K562 (cell line): Measurements from ENCODE around the gene PHF12. TPM values are rescaled to one million over a fixed set of nuclear protein-coding genes. Genes with fewer than 3 reads are reported as not detected.

Experiments
- BRD4 ChIP-seq: fragments of 200-600 bp; sonication (generic); IDR thresholded peaks from 2 replicates; pipeline ENCODE4 v1.6.1; 2017; ENCODE audit warnings: inconsistent platforms
- CBFB ChIP-seq: sonication (generic); formaldehyde crosslinking; IDR thresholded peaks from 2 replicates; pipeline ENCODE4 v1.4.0; 2020; ENCODE audit warnings: mild to moderate bottlenecking, missing genetic modification reagents
- CHCHD3 ChIP-seq: fragments of 250-450 bp; sonication (Bioruptor Pico); IDR thresholded peaks from 2 replicates; pipeline ENCODE4 v2.1.2; 2022; ENCODE audit warnings: mild to moderate bottlenecking
- FOXK1 ChIP-seq: sonication (generic); formaldehyde crosslinking; IDR thresholded peaks from 2 replicates; pipeline ENCODE4 v1.8.0; 2022; ENCODE audit warnings: missing genetic modification reagents, mild to moderate bottlenecking, borderline replicate concordance
- KLF13 ChIP-seq: fragments of 450-650 bp; IDR thresholded peaks from 2 replicates; pipeline ENCODE4 v1.6.1; 2016; ENCODE audit warnings: missing genetic modification characterization, low read depth, mild to moderate bottlenecking, missing compliant biosample characterization, moderate library complexity, borderline replicate concordance
- MAZ ChIP-seq, 2 experiments: fragments of 450-650 bp in 1 of 2; sonication (generic) in 1 of 2; formaldehyde crosslinking; IDR thresholded peaks in 1 of 2; conservative IDR thresholded peaks in 1 of 2; 2 replicates each; pipeline versions ENCODE4 v1.4.0 to v1.5.0; 2020; ENCODE audit warnings: mild to moderate bottlenecking in 1 of 2, missing genetic modification reagents in 1 of 2
- NFYB ChIP-seq: IDR thresholded peaks from 2 replicates; pipeline ENCODE4 v1.6.1; 2011; ENCODE audit warnings: mild to moderate bottlenecking, moderate library complexity; ENCODE audit not compliant: insufficient read length; ENCODE audit errors: extremely low read depth
- NONO ChIP-seq, 2 experiments: fragments of 200-400 bp in 1 of 2; fragments of 450-650 bp in 1 of 2; formaldehyde crosslinking in 1 of 2; IDR thresholded peaks; 2 replicates each; pipeline ENCODE4 v1.6.1; 2017; ENCODE audit warnings: low read depth in 2 of 2, mild to moderate bottlenecking in 2 of 2, moderate library complexity in 2 of 2, low read length in 1 of 2
- PCBP1 ChIP-seq: fragments of 200-400 bp; formaldehyde crosslinking; IDR thresholded peaks from 2 replicates; pipeline ENCODE4 v1.6.1; 2018; ENCODE audit warnings: mild to moderate bottlenecking, low read depth, low read length; ENCODE audit not compliant: poor library complexity, severe bottlenecking
- POLR2A ChIP-seq: fragments of 450-650 bp; conservative IDR thresholded peaks from 2 replicates; pipeline ENCODE4 v1.6.1; 2016
- ZNF121 ChIP-seq: sonication (generic); formaldehyde crosslinking; conservative IDR thresholded peaks from 2 replicates; pipeline ENCODE4 v1.8.0; 2022; ENCODE audit warnings: missing genetic modification reagents
- ZNF75A ChIP-seq: fragments of 450-650 bp; formaldehyde crosslinking; IDR thresholded peaks from 2 replicates; pipeline ENCODE4 v1.4.0; 2020; ENCODE audit warnings: mild to moderate bottlenecking
- ZNF766 ChIP-seq: fragments of 200-800 bp; sonication (Bioruptor generic); conservative IDR thresholded peaks from 2 replicates; pipeline ENCODE4 v1.6.1; 2016; ENCODE audit warnings: missing genetic modification characterization, missing compliant biosample characterization
- polyA plus RNA-seq, 8 experiments: library from polyadenylated mRNA; depleted of rRNA in 4 of 8; stranded (reverse) in 5 of 8; unstranded in 3 of 8; fragments of >200 nt; fragmentation: Nextera tagmentation in 2 of 8; fragmentation: Illumina TruSeq in 1 of 8; extraction: Ambion mirVana in 2 of 8; extraction: Trizol in 1 of 8; gene quantifications; 2 replicates each; pipeline versions ENCODE4 v1.2.1 to v1.2.3, GENCODE V29; 2011 to 2014; ENCODE audit warnings: inconsistent platforms in 1 of 8, missing spikeins in 1 of 8
- total RNA-seq, 7 experiments: library from RNA; depleted of rRNA in 6 of 7; stranded (reverse); fragments of >200 nt in 6 of 7; fragmentation: Illumina TruSeq in 2 of 7; extraction: Trizol in 2 of 7; gene quantifications; 2 replicates each; pipeline versions ENCODE4 v1.2.1 to v1.2.3, GENCODE V29; 2011 to 2021; ENCODE audit warnings: low replicate concordance in 1 of 7
- TF ChIP-seq, protein P1 (sequence below): fragments of 250-450 bp; sonication (Bioruptor Pico); IDR thresholded peaks from 2 replicates; pipeline ENCODE4 v1.5.1; 2021; ENCODE audit warnings: mild to moderate bottlenecking
- TF ChIP-seq, protein P2 (sequence below): fragments of 150-350 bp; IDR thresholded peaks from 2 replicates; pipeline ENCODE4 v1.6.1; 2014; ENCODE audit warnings: low read depth, mild to moderate bottlenecking, low read length, borderline replicate concordance
- TF ChIP-seq, protein P3 (sequence below): IDR thresholded peaks from 2 replicates; pipeline ENCODE4 v1.6.1; 2011; ENCODE audit not compliant: insufficient read length; ENCODE audit errors: extremely low read depth
- TF ChIP-seq, protein P4 (sequence below), 2 experiments: IDR thresholded peaks in 1 of 2; conservative IDR thresholded peaks in 1 of 2; 2 replicates each; pipeline ENCODE4 v1.6.1; 2016; ENCODE audit warnings: low read depth in 2 of 2, mild to moderate bottlenecking in 1 of 2, missing compliant biosample characterization in 1 of 2, missing genetic modification characterization in 1 of 2, moderate library complexity in 1 of 2

PHF12 gene
- total and polyA plus RNA-seq, 9 of the 15 experiments (the other 6 are each of a cell fraction or from before 2014, with no cell fraction given) = 0.82 to 31.3 (median 13.5) TPM

DNA sequence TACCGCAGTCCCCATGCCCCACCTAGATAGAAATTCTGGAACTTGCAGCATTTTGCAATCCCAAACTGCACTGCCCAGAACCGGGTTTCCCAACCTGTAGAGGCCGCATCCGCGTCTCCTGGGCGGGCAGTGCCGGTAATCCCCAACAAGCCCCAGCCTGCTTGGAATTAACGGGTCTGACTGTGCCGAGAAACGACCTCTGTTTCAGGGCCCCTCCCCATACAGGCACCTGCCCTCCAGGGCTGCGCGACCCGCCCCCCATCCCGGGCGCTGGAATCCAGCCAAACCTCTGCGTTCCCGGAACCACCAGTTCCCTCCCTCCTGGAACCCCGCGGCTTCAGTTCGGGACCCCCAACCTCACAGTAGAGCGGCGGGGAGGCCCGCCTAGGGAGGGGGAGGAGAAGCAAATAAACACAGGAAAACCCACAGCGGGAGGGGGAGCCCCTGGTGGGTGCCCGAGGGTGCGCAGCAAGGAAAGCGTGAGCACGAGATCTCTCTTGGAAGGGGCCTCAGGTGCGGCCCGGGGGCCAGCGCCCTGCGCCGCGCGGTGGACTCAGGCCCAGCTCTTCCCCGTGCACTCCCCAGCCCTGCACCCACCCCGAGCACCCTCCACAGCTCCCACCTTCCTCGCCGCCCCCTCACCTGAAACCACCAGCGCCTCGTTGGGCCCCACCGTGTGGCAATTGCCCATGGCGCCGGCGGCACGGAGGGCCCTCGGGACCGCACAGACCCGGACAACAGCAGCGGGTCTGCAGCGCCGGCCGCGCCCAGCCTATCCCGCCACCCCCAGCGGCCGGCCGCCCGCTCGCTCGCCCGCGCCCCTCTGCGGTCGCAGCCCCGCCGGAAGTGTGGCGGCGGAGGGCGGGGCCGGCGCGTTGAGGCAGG, 54.2 kb downstream of the PHF12 start, which contains the start of gene FLOT2 (continued):
- TF ChIP-seq MAZ (CRISPR knock-in tag; conservative IDR thresholded peaks at IDR 0.05 in 1 of 2, IDR thresholded peaks at IDR 0.05 in 1 of 2) = peak; percentile 70 to 97
- TF ChIP-seq FOXK1 (CRISPR knock-in tag) = 0 out of 2 replicates have a peak, but pooled peaks have one; percentile 17
- peak; percentile 85 for TF ChIP-seq POLR2A
- no peak for TF ChIP-seq ZNF121 (CRISPR knock-in tag)
- no peak for TF ChIP-seq KLF13 (tag)
- TF ChIP-seq CHCHD3 (CRISPR knock-in tag) = no peak
- no peak for TF ChIP-seq ZNF75A (CRISPR knock-in tag)
- TF ChIP-seq, protein P1, sequence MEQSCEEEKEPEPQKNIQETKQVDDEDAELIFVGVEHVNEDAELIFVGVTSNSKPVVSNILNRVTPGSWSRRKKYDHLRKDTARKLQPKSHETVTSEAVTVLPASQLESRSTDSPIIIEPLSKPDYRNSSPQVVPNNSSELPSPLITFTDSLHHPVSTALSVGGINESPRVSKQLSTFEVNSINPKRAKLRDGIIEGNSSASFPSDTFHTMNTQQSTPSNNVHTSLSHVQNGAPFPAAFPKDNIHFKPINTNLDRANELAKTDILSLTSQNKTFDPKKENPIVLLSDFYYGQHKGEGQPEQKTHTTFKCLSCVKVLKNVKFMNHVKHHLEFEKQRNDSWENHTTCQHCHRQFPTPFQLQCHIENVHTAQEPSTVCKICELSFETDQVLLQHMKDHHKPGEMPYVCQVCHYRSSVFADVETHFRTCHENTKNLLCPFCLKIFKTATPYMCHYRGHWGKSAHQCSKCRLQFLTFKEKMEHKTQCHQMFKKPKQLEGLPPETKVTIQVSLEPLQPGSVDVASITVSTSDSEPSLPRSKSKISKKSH = peak; percentile 38; the same call in 1 of the 2 replicates
- TF ChIP-seq CBFB (CRISPR knock-in tag) = no peak
- TF ChIP-seq ZNF766 (CRISPR knock-in tag) = no peak
- TF ChIP-seq, protein P2, sequence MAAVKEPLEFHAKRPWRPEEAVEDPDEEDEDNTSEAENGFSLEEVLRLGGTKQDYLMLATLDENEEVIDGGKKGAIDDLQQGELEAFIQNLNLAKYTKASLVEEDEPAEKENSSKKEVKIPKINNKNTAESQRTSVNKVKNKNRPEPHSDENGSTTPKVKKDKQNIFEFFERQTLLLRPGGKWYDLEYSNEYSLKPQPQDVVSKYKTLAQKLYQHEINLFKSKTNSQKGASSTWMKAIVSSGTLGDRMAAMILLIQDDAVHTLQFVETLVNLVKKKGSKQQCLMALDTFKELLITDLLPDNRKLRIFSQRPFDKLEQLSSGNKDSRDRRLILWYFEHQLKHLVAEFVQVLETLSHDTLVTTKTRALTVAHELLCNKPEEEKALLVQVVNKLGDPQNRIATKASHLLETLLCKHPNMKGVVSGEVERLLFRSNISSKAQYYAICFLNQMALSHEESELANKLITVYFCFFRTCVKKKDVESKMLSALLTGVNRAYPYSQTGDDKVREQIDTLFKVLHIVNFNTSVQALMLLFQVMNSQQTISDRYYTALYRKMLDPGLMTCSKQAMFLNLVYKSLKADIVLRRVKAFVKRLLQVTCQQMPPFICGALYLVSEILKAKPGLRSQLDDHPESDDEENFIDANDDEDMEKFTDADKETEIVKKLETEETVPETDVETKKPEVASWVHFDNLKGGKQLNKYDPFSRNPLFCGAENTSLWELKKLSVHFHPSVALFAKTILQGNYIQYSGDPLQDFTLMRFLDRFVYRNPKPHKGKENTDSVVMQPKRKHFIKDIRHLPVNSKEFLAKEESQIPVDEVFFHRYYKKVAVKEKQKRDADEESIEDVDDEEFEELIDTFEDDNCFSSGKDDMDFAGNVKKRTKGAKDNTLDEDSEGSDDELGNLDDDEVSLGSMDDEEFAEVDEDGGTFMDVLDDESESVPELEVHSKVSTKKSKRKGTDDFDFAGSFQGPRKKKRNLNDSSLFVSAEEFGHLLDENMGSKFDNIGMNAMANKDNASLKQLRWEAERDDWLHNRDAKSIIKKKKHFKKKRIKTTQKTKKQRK = no peak
- TF ChIP-seq BRD4 = no peak
- TF ChIP-seq NONO (IDR thresholded peaks at IDR 0.05; ENCODE audit: low read depth in 2 of 2, low read length in 1 of 2) = peak; percentile 59 to 92; a peak in 3 of 4 replicates
- no peak for TF ChIP-seq NFYB
- peak; percentile 62 for TF ChIP-seq PCBP1
- TF ChIP-seq, protein P3, sequence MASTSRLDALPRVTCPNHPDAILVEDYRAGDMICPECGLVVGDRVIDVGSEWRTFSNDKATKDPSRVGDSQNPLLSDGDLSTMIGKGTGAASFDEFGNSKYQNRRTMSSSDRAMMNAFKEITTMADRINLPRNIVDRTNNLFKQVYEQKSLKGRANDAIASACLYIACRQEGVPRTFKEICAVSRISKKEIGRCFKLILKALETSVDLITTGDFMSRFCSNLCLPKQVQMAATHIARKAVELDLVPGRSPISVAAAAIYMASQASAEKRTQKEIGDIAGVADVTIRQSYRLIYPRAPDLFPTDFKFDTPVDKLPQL = no peak
- TF ChIP-seq, protein P4, sequence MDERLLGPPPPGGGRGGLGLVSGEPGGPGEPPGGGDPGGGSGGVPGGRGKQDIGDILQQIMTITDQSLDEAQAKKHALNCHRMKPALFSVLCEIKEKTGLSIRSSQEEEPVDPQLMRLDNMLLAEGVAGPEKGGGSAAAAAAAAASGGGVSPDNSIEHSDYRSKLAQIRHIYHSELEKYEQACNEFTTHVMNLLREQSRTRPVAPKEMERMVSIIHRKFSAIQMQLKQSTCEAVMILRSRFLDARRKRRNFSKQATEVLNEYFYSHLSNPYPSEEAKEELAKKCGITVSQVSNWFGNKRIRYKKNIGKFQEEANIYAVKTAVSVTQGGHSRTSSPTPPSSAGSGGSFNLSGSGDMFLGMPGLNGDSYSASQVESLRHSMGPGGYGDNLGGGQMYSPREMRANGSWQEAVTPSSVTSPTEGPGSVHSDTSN (CRISPR knock-in tag; IDR thresholded peaks at IDR 0.05; ENCODE audit: low read depth) = 0 out of 2 replicates have a peak, but pooled peaks have one; percentile 2
- TF ChIP-seq, protein P4 (tag; conservative IDR thresholded peaks at IDR 0.05; ENCODE audit: low read depth) = no peak
